PC-9 (cell line): ENCODE results near the gene FAM81A. TPM values are rescaled to one million over a fixed set of nuclear protein-coding genes. Genes with fewer than 3 reads are reported as not detected.

Experiments used
- BruUV-seq: library from RNA; stranded (reverse); fragments of 400-500 nt; replicated peaks from 2 replicates; lab custom pipeline; 2021; lab: Mats Ljungman, UMichigan
- CTCF ChIA-PET: fragments of 300-600 bp; sonication (Branson Sonifier 250); formaldehyde crosslinking; loops from one replicate; lab custom pipeline; 2022; ENCODE audit warnings: antibody characterized with exemption; lab: Charles Lee
- POLR2A ChIA-PET: fragments of 300-600 bp; sonication (Branson Sonifier 250); formaldehyde crosslinking; loops from one replicate; lab custom pipeline; 2022; ENCODE audit warnings: antibody characterized with exemption; ENCODE audit not compliant: unreplicated experiment; lab: Charles Lee
- DNase-seq, 2 experiments: peaks; one replicate each; pipeline versions ENCODE4 v3.0.0 to v3.0.0-alpha.2; 2015 to 2022; ENCODE audit warnings: mixed read lengths in 1 of 2
- H2AFZ ChIP-seq: fragments of 200-600 bp; sonication (generic); 2 replicates; pipeline ENCODE4 v1.8.1; 2017; ENCODE audit warnings: antibody characterized with exemption
- H3F3A ChIP-seq: fragments of 200-600 bp; sonication (generic); 2 replicates; pipeline ENCODE4 v1.8.1; 2017; ENCODE audit warnings: antibody characterized with exemption, mild to moderate bottlenecking, low read depth; ENCODE audit not compliant: insufficient read depth
- H3K27ac ChIP-seq: fragments of 200-600 bp; sonication (generic); 2 replicates; pipeline ENCODE4 v1.6.1; 2016; ENCODE audit warnings: mixed run types
- H3K27me3 ChIP-seq: fragments of 200-600 bp; sonication (generic); 2 replicates; pipeline ENCODE4 v1.6.1; 2016; ENCODE audit warnings: low read depth, mixed run types; ENCODE audit not compliant: insufficient read depth
- H3K36me3 ChIP-seq: fragments of 200-600 bp; sonication (generic); 2 replicates; pipeline ENCODE4 v1.6.1; 2016; ENCODE audit warnings: low read depth, mixed run types
- H3K4me1 ChIP-seq: fragments of 200-600 bp; sonication (generic); replicated peaks from 2 replicates; pipeline ENCODE4 v1.6.1; 2016; ENCODE audit warnings: mixed run types; ENCODE audit not compliant: insufficient read depth
- H3K4me2 ChIP-seq: fragments of 200-600 bp; sonication (generic); 2 replicates; pipeline ENCODE4 v1.6.1; 2017; ENCODE audit warnings: mixed run types
- H3K4me3 ChIP-seq: fragments of 200-600 bp; sonication (generic); 2 replicates; pipeline ENCODE4 v1.6.1; 2016; ENCODE audit warnings: mixed run types
- H3K79me2 ChIP-seq: fragments of 200-600 bp; sonication (generic); 2 replicates; pipeline ENCODE4 v1.6.1; 2017; ENCODE audit warnings: low read depth, mixed run types
- H3K9me2 ChIP-seq: fragments of 200-600 bp; sonication (generic); 2 replicates; pipeline ENCODE4 v1.8.1; 2017; ENCODE audit warnings: mild to moderate bottlenecking; ENCODE audit not compliant: insufficient read depth
- H3K9me3 ChIP-seq: fragments of 200-600 bp; sonication (generic); 2 replicates; pipeline ENCODE4 v1.8.1; 2016; ENCODE audit warnings: low read depth; ENCODE audit not compliant: insufficient read depth
- H4K20me1 ChIP-seq: fragments of 200-600 bp; sonication (generic); 2 replicates; pipeline ENCODE4 v1.8.1; 2017; ENCODE audit not compliant: insufficient read depth
- CTCF ChIP-seq: fragments of 200-600 bp; sonication (generic); conservative IDR thresholded peaks from 2 replicates; pipeline ENCODE4 v1.6.1; 2017; ENCODE audit warnings: mixed run types, antibody characterized with exemption, mild to moderate bottlenecking, moderate library complexity
- EZH2 ChIP-seq: fragments of 200-600 bp; sonication (generic); IDR thresholded peaks from 2 replicates; pipeline ENCODE4 v1.8.0; 2017; ENCODE audit warnings: antibody characterized with exemption, low read depth
- intact Hi-C: fragments of 100-400 bp; cut with micrococcal nuclease; formaldehyde crosslinking; loops from one replicate; pipeline ENCODE4 v1.10.0; 2022; ENCODE audit not compliant: unreplicated experiment
- total RNA-seq: library from RNA; stranded (reverse); gene quantifications from 2 replicates; pipeline ENCODE4 v1.2.3, GENCODE V29; 2021

FAM81A gene
- total RNA-seq, 1 experiment from 2014 or later: 7.0 TPM

- H3F3A ChIP-seq: no peaks in the 10 kb centered on the region
- no peaks in the 10 kb centered on the region for H3K9me3 ChIP-seq
- H3K4me2 ChIP-seq: no peak overlapping the region
- intact Hi-C loops: no loop called here
- H3K27ac ChIP-seq: no peak overlapping the region
- no TSS peak for BruUV-seq
- no peaks in the 10 kb centered on the region for H3K27me3 ChIP-seq
- no peak overlapping the region for H3K4me3 ChIP-seq
- ChIA-PET POLR2A (no interaction called here), CTCF (no interaction called here)
- H3K36me3 ChIP-seq: no peaks in the 10 kb centered on the region
- H4K20me1 ChIP-seq: no peaks in the 10 kb centered on the region
- DNase-seq: no peak
- TF ChIP-seq EZH2 (no peak), CTCF (no peak)
- H3K79me2 ChIP-seq: no peaks in the 10 kb centered on the region
- no peaks in the 10 kb centered on the region for H3K9me2 ChIP-seq
- H2AFZ ChIP-seq: no peak overlapping the region
- H3K4me1 ChIP-seq: 0 out of 2 replicates have a peak, but pooled peaks cover 8% of the 10 kb centered on the region
Measured at GRCh38 chr15:59407946-59408345, 30.0 kb upstream of the FAM81A start.

GRCh38 chr15:59410391-59410896 is 27.5 kb upstream of the FAM81A start:
- ChIA-PET CTCF (no interaction called here), POLR2A (interaction anchor here (0.6 kb wide), 1 partner anchor 304 kb away, joined by 8 read pairs; no protein-coding TSS in a partner anchor)
- no peaks in the 10 kb centered on the region for H3K9me2 ChIP-seq
- H3K4me1 ChIP-seq: 0 out of 2 replicates have a peak, but pooled peaks cover 9% of the 10 kb centered on the region
- H3K4me2 ChIP-seq: no peak overlapping the region
- no peaks in the 10 kb centered on the region for H3K9me3 ChIP-seq
- H3K27ac ChIP-seq: no peak overlapping the region
- no peak overlapping the region for H3K4me3 ChIP-seq
- no peaks in the 10 kb centered on the region for H3F3A ChIP-seq
- no peak for TF ChIP-seq EZH2
- no peak for TF ChIP-seq CTCF
- H3K79me2 ChIP-seq: no peaks in the 10 kb centered on the region
- H4K20me1 ChIP-seq: no peaks in the 10 kb centered on the region
- H3K36me3 ChIP-seq: no peaks in the 10 kb centered on the region
- no TSS peak for BruUV-seq
- no peak overlapping the region for H2AFZ ChIP-seq
- no peak for DNase-seq
- intact Hi-C loops: no loop called here
- no peaks in the 10 kb centered on the region for H3K27me3 ChIP-seq

- Histone ChIP-seq H4K20me1 (no peaks in the 10 kb centered on the region), H3K4me1 (0 out of 2 replicates have a peak, but pooled peaks cover 9% of the 10 kb centered on the region), H3K27ac (no peak overlapping the region), H3K79me2 (no peaks in the 10 kb centered on the region), H3K9me3 (no peaks in the 10 kb centered on the region), H3K4me2 (no peak overlapping the region), H3F3A (no peaks in the 10 kb centered on the region), H3K9me2 (no peaks in the 10 kb centered on the region), H3K4me3 (no peak overlapping the region), H2AFZ (no peak overlapping the region), H3K27me3 (no peaks in the 10 kb centered on the region), H3K36me3 (no peaks in the 10 kb centered on the region)
- ChIA-PET CTCF (no interaction called here), POLR2A (interaction anchor here (0.6 kb wide), 1 partner anchor 167 kb away, joined by 4 read pairs; no protein-coding TSS in a partner anchor)
- no peak for TF ChIP-seq EZH2
- no peak for TF ChIP-seq CTCF
- intact Hi-C loops: no loop called here
- no peak for DNase-seq
- no TSS peak for BruUV-seq
Measured at GRCh38 chr15:59413577-59413976, 24.4 kb upstream of the FAM81A start.
